ENCODE measurements around the gene HDGFL2.

The HDGFL2 gene

DNA sequence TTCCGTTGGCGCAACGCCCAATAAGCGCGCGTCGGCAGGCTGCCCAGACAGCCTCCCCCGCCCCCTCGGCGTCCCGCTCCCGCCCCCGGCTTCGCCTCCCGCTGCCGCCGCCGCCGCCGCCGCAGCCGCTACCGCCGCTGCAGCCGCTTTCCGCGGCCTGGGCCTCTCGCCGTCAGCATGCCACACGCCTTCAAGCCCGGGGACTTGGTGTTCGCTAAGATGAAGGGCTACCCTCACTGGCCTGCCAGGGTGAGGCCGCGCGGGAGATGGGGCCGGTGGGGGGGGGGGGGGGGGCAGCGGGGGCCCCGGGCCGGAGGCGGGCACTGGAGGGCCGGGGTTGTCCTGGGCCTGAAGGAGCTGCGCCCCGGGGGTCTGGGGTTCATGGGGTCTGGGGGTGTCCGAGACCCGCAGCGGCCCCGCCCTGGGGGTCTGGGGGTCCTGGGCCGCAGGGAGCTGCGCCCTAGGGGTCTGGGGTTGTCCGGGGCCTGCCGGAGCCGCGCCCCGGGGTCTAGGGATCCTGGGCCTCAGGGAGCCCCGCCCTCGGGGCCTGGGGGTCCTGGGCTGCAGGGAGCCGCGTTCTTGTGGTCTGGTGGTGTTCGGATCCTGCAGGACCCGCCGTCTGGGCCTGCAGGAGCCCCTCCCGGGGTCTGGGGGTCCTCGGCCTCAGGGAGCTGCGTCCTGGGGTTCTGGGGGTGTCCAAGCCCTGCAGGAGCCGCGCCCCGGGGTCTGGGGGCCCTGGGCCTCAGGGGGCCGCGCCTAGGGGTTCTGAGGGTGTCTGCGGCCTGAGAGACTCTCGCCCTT, at the start of gene HDGFL2:
HDGFL2 (plus strand) TSS at position 124 of the 801 bp plus-strand sequence; CDS start at position 178, 54 bp downstream.
- TF ChIP-seq, protein P1, sequence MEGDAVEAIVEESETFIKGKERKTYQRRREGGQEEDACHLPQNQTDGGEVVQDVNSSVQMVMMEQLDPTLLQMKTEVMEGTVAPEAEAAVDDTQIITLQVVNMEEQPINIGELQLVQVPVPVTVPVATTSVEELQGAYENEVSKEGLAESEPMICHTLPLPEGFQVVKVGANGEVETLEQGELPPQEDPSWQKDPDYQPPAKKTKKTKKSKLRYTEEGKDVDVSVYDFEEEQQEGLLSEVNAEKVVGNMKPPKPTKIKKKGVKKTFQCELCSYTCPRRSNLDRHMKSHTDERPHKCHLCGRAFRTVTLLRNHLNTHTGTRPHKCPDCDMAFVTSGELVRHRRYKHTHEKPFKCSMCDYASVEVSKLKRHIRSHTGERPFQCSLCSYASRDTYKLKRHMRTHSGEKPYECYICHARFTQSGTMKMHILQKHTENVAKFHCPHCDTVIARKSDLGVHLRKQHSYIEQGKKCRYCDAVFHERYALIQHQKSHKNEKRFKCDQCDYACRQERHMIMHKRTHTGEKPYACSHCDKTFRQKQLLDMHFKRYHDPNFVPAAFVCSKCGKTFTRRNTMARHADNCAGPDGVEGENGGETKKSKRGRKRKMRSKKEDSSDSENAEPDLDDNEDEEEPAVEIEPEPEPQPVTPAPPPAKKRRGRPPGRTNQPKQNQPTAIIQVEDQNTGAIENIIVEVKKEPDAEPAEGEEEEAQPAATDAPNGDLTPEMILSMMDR (conservative IDR thresholded peaks at IDR 0.05; ENCODE audit: low read depth, low read length): no peak
- no peak for DNase-seq (ENCODE audit: low read depth)
- peak within 1 kb of the TSS; percentile 77 for H3K4me3 ChIP-seq (ENCODE audit: low read length)

DNA sequence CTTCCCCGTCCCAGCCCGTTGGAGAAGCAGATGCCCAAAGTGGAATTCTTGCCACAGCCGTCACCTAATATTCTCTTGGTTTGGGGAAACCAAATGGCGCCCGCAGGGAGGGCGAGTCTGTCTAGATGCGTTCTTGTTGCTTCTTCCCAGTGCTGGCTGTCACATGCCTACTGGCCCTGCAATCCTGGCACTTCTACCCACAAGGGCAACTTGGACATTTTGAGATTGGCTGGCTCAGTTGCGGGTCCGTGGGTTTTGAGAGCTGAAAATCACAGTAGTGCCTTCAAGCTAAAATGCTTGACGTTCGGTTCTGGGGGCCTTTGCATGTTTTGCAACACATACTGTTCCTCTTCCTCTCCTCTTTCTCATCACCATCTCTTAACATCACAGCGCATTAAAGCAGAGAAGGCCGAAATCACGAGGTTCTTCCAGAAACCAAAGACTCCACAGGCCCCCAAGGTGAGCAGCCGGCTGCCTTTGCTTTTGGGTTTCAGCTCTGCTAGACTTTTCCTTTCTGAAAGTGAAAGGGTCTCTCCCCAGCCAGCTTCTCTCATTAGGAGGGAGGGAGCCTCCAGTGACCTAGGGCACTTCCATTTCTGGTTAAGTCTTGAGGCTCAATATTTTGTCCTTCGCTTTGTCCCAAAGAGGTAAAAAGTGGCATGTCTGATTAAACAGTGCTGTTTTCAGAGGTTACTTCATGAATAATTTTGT, 48.5 kb upstream of the HDGFL2 start:
- no peak overlapping the region for H3K4me3 ChIP-seq (ENCODE audit: low read length)
- TF ChIP-seq, protein P1 (conservative IDR thresholded peaks at IDR 0.05; ENCODE audit: low read depth, low read length): no peak
- no peak for DNase-seq (ENCODE audit: low read depth)

DNA sequence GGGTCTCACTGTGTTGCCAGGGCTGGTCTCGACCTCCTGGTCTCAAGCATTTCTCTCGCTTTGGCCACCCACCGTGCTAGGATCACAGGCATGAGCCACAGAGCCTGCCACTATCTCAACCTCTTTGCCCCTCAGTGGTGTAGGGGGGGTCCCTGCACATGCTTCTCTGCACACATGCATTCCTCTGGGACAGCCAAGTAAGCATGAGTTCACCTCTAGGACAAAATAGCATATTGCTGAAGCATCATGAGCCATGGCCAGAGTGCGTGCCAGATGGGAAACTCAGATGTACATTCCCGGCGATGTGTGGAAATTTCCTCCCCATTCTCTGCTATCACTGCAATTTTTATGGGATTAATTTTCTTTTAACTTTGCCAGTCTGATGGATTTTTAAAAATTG, 46.6 kb upstream of the HDGFL2 start:
- TF ChIP-seq, protein P1 (conservative IDR thresholded peaks at IDR 0.05; ENCODE audit: low read depth, low read length): no peak
- no peak for DNase-seq (ENCODE audit: low read depth)
- no peak overlapping the region for H3K4me3 ChIP-seq (ENCODE audit: low read length)

DNA sequence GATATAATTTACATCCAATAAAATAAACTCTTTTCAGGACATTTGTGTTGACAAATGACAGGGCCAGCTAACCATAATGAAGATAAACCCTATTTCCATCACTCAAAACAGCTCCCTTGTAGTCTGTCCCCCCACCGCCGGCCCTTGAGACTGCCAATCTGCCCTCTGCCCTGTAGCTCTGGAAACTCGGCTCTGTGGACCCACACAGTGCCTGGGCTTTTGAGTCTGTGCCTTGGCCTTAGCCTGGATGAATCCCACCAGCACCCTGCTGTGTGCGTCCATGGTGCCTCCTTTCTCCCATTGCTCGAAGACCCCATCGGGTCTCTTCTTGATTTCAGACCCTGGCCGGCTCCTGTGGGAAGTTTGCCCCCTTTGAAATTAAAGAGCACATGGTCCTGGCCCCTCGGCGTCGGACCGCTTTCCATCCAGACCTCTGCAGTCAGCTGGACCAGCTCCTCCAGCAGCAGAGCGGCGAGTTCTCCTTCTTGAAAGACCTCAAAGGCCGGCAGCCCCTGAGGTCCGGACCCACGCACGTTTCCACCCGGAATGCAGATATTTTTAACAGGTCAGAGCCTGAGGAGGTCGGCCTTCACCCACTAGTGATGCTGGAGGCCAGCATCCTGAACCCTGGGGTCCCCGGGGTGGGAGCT, 43.6 kb upstream of the HDGFL2 start:
- TF ChIP-seq, protein P1 (conservative IDR thresholded peaks at IDR 0.05; ENCODE audit: low read depth, low read length): no peak
- DNase-seq (ENCODE audit: low read depth): no peak
- H3K4me3 ChIP-seq (ENCODE audit: low read length): no peak overlapping the region

DNA sequence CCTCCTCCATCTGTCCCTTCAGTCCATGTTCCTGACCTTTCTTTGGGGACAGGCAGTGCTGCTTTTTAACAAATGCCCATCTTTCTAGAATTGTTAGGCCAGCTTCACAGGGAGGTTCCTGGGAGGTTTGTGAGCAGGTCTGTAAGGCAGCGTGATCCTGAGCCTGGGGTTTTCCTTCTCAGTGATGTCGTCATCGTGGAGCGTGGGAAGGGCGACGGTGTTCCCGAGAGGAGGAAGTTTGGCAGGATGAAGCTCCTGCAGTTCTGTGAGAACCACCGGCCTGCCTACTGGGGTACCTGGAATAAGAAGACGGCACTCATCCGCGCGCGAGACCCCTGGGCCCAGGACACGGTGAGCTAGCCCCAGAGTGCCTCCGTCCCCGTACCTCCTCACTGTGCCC, 42.8 kb upstream of the HDGFL2 start:
- H3K4me3 ChIP-seq (ENCODE audit: low read length): no peak overlapping the region
- TF ChIP-seq, protein P1 (conservative IDR thresholded peaks at IDR 0.05; ENCODE audit: low read depth, low read length): no peak
- no peak for DNase-seq (ENCODE audit: low read depth)

DNA sequence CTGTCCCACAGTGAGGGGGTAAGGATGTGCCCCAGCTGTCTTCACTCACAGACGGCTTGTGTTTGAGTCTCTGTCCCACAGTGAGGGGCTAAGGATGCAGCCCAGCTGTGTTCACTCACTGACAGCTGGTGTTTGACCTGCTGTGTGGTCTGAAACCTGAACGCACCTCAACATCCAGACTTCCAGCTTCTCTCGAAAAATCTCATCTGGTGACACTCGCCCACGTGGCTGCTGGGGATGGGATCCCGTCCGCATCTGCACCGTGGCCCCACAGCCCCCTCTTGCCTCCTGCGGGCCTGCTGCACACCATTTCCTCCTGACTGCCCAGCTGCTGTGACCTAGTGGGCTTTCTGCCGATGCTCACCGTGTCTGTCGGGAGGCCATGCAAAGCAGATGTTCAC, 42.3 kb upstream of the HDGFL2 start:
- DNase-seq (ENCODE audit: low read depth): no peak
- TF ChIP-seq, protein P1 (conservative IDR thresholded peaks at IDR 0.05; ENCODE audit: low read depth, low read length): no peak
- H3K4me3 ChIP-seq (ENCODE audit: low read length): no peak overlapping the region

Data from retinal pigment epithelial cell (primary cell).